GM21723 (cell line): ENCODE data around the gene MYT1.

ENCODE experiments used
- ATAC-seq: cut with Tn5 transposase; IDR thresholded peaks from one replicate; pipeline ENCODE4 v1.9.1; 2021; ENCODE audit warnings: mild to moderate bottlenecking, moderate library complexity; ENCODE audit not compliant: unreplicated experiment

Gene MYT1

DNA sequence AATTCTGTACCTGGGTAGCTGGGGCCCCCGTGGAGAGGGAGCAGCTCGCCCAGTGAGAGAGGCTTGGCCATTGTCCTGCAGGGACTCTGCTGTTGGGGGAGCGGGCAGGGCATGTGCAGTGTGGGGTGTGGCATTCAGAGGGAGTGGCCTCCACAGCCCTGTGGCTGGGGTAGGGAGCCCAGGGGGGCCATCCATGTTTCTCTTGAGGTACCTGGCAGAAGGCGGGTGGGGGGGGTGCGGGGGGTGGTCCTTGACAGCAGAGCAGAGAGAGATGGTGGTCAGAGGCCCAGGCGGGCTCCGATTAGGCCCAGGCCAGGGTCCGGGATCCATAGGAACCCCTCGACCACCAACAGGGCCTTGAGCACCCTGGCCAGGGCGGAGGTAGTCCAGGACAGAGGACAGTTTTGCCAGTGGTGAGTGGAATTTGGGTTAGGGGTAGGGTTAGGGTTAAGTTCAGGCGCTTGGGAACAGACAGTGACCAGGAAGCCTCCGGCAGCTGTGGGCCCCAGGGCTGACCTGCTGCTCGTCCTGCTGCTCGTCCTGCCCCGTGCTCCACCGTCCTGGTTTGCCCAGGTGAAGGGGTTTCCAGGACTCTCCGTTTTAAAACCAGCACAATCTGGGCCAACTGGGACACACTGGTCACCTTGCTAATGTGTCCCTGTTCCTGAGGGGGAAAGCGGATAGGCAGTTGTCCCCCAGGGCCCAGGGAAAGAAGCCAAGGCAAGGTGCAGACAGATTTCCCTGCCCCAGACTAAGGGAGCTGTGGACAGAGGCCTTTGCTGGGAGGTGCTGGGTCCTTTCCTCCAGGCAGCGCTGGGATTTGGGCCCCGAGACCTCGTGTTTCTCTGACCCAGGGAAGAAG lies 24.8 kb upstream of the MYT1 start:
- no peak for ATAC-seq

DNA sequence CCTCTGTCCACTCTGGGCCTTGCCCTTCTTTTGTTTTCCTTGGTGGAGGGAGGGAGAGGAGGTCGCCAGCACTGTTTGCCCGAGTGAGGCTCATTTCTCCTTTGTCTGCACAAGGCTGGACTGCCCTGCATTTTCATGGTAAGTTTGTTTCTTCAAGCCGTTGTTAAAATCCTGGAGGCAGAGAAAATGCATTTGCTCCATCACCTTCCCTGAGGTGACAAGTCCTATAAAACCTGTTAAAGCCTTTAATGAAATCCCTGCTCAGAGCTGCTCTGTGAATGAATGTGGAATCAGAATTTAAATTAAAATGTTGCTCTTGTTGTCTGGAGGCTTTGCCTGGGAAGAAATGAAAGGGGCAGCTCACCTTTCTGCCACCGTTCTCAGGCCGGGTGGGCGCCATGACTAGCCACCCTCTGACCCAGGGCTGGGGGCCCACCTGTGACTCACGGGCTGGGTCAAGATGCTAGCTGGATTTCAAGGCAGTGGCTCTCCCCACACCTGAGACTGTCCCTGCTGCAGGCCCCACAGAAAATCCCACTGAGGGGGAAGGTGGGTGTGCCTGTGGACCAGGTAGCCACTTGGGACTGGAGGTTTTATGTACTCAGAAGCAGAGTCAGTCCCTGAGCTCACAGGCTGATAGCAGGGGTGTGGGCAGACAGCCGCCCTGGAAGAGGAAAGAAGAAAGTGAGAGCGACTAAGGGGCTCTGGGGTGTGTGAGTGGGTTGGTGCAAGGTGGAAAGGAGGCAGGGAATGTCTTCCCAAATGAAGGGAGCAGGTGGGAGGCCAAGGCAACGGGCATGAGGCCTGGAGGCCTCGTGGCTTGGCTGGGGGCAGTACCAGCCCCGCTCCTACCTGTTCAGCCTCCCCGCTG lies 24.0 kb upstream of the MYT1 start:
- no peak for ATAC-seq

DNA sequence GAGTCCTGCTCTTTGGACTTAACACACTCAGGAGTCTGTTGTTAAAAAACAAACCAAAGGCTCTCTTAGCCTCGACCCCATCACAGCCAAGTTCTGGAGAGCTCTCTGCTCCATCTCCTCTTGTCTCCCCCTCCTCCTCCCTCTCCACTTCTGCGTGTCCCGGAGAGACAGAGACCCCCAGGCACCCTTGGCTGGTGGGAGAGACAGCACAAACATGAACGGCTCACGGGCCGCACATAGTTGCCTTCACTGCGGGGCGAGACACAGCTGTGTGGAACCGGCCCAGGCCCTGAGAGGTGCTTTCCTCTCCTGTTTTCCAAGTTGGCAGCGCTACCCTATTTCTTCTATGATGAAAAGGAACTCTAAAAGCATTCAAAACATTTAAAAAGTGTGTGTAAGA lies 23.3 kb upstream of the MYT1 start:
- no peak for ATAC-seq

DNA sequence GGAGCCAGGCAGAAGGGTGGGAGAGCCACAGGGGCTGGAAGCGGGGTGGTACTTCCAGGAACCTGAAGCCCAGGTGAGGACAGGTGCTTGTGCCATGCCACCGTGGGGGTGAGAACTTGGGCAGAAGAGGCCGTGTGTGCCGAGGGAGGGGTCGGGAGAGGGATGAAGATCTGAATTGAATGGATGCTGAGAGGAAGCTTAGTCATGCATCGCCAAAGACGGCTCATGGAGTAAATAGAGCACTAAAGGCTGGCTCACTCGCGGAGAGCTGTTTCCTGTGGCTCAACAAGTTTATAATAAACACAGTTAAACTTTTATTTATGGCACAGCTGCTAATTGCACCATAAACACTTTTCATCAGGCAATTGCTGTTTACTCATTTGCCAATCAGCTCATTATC lies 21.7 kb upstream of the MYT1 start:
- no peak for ATAC-seq

DNA sequence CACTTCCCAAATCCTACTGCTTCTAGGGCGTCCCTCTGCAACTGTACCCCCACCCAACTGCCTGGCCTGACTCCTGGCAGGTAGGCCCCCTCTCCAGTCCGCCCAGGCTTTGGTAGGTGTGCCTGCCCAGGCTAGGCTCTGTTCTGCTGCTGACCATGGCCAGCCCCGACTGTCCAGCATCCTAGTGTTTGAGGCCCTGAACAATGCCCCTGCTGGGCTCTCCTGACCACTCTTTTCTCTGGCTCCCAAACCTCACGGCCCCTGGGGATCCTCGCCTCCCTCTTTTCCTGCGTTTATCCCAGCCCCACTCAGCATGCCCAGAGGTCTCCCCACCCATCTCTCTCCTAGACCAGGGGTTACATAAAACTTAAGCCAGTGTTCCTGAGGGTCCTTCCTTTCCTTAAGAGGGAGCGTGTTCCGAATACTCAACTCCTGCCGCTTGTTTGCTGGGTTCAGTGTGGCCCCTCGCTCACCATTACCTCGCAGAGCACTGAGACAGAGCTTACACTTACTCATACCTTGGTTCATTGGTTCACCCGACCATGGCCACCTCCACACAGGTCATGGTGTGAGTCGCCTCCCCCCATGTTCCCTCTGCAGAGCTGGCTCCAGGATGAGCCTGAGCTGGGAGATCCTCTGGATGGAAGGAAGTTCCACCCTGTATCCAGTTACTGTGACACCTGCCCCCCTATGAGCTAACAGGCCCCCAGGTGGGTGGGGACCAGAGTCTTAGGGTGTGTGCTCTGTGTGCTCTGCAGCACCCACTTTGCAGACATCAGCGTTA lies 21.0 kb upstream of the MYT1 start:
- no peak for ATAC-seq

DNA sequence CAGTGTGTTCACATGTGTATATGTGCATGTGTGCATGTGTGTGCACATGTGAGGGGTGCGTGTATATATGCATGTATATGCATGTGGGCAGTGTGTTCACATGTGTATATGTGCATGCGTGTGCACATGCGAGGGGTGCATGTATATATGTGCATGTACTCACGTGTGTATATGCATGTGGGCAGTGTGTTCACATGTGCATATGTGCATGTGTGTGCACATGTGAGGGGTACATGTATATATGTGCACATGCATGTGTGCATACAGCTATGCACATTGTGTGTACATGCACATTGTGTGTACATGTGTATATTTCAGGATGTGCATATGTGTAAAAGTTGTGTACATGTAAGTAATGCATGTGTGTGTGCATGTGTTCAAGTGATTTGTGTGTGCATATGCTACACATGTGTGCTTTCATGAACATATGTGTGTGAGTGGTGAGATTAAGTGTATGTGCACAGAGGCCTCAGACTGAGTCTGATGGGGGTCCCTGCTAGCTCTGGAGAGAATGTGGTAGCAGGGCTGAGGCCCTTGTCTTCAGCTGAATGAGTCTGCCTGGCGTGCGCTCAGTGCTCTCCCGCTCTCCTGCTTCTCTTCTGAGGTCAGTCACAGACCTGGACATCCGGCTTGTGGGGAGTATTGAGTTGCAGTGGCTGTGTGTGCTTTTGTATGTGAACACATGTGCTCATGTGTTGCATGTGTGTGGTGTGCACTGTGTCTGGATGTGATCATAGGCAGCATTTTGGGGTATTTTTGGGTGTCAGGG lies 19.9 kb upstream of the MYT1 start:
- no peak for ATAC-seq

DNA sequence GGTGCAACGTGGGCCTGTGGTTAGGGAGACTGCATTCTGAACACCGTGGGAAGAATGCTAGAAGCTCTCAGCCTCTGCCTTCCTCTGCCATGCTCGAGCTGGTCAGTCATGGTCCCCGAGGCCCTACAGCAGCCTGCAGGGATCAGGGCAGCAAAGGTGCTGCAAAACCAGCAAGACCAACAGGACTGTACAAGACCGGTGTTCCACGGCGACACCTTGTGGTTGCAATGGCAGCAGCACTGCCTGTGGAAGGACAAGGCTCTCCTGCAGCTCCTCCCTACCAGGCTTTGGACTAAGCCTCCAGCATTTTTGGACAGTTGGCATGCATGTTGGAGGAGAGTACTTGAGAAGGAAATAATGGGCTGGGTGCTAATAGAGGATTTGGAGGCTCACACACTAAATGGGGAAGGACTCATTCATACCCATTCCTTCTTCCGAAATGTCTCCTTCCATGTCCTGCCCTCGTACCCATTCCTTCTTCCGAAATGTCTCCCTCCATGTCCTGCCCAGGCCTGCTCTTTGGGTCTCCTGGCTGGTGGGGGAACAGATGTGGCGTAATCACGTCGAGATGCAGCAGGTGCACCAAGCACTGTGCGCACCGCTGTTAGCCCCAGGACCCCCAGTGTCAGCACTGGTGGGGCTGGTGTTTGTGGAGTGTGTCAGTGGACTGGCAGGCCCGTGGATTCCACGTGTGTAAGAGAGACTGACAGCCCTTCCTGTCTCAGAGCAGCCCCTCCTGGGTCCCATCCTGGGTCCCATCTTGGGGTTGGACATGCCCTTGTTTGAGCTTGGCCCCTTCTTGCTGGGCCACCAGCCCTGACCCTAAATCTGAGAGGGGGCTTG lies 18.6 kb upstream of the MYT1 start:
- no peak for ATAC-seq

DNA sequence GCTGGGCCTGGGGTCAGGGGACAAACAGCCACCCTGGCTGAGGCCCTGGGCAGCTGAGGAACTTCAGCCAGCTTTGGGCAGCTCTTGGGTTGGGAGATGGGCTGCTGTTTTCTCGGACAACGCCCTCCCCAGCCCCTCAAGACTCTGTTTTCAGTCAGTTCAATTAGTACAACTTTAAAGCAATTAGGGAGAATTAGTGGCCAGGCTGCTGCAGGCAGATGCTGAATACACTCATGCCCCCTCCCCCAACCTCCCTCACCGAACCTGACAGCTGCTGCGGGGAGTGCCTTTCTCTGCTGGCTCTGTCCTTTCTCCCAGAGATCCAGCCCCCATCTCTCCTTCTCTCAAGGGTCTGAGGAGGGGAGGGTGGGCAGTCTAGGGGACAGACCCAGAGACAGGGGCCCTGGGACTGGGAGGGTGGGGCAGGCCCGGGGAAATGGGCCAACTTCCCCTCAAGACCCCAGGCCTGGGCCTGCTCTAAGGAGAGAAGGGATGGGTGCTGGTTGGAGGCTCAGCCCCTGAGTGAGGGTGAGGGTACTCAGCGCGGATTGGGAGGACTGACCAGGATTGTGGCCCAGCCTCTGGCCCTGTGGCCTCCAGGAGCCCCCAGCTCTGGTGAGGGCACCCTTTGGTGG lies 17.8 kb upstream of the MYT1 start:
- no peak for ATAC-seq

DNA sequence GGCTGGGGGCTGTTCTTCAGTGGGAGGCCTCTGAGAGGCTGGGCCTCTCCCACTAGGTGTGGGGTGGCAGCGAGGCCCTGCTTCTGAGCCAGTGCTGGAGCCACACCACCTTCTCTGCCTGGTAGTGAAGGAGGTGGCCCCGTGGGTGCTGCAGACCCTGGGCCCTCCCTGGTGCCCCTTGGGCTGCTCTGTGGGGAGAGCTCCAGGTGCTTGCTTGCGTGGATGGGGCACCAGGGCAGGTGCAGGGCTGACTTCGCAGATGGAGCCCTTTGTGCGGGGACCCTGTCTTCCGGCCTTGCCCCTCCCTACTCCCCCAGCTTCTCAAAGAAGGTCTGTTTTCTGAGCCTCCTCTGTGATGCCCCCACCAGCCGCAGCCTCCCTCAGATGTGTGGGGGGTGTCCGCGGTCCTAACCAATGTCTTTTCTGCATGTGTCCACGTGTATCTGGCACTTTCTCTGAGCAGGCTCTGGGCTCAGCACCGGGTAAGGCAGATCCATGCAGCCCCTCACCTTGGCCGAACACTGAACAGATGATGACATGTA lies 17.2 kb upstream of the MYT1 start:
- ATAC-seq, result no peak

DNA sequence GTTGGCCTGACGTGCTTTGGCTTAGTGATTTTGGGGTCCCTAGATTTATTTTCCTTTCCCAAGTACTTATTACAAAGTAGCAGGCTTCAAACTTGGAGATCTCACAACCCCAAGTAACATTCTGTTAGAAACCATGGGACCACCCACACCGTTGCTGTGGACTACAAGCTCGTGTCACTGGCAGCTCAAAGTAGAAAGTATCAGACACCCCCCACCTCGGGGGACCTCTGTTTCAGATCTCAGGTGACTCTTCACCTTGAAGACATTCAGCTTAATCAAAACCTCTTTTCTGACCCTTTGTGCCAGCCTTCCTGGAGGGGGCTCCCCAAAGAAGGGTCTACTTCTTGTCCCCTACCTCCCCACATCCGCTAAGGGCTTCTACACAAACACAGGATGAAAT lies 15.7 kb upstream of the MYT1 start:
- ATAC-seq, result no peak

DNA sequence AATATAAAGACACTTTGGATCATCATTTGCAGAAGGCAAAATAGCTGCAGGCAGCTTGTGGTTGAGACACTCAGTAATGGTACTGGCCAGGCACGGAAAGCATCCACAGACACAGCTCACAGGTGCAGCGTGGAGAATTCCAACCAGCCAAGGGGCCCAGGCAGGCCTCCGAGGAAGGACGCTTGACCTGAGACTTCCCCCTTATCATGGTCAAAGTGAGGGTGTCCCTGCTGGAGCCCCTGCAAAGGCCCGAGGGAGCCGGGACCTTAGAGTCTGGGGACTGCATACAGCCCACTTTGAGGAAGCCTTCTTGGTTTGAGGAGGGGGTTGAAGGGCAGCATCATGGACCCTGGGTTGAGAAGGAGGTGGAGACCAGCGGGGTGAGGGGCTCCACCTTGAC lies 15.1 kb upstream of the MYT1 start:
- ATAC-seq, result no peak

DNA sequence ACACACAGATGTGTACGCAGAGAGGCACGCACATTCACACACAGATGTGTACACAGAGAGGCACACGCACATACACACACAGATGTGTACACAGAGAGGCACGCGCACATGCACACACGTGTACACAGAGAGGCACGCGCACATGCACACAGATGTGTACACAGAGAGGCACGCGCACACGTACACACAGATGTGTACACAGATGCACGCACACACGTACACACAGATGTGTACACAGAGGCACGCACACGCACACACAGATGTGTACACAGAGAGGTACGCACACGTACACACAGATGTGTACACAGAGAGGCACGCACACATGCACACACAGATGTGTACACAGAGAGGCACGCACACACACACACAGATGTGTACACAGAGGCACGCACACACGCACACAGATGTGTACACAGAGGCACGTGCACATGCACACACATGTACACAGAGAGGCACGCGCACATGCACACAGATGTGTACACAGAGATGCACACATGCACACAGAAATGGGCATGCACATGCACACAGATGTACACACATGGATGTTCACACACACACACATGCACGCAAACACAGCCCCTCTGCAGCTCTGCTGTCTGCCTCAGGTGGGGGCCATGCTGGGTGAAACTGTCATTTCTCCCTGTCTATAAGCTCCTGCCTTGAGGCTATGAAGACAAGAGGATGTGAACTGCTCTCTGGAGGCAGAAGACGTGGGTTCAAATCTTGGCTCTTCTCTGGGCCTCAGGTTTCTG lies 14.3 kb upstream of the MYT1 start:
- ATAC-seq, result no peak

DNA sequence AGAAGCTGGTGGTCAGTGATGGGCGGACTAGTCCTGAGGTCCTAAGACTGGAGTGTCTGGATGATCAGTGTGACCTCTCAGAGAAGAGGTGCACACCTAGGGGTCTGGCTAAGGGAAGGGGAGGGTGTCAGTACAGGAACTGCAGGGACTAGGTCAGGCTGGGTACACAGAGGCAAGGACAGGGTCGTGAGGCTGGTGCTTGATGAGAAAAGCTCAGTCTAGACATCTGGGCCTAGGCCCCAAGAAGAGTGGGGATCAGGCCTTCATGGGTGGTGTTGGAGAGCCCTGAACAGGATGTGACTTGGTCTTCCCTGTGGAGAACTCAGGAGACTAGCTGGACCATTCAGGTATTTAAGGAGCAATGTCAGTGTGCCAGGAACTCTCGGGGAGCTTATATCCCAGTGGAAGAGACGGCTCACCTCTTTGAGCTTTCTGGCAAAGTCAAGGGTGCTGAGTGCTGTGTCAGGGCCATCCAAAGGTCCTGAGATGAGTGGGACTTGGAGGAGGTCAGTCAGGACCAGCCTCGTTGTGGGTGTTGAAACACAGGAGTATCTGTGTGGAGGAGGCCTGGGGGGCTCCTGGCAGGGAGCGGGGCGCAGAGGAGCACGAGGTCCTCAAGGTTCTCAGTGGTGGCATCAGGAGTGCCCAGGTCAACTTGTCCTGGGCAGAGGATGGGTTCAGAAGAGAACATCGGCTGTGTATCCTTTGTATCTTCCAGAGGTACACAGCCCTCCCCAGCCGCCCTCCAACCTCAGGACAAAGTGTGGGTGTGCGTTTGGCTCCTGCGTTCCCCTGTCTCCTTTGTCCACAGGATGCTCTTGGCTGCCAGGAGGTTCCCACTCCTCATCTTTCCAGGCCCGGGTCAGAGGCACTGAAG lies 13.3 kb upstream of the MYT1 start:
- ATAC-seq, result no peak

DNA sequence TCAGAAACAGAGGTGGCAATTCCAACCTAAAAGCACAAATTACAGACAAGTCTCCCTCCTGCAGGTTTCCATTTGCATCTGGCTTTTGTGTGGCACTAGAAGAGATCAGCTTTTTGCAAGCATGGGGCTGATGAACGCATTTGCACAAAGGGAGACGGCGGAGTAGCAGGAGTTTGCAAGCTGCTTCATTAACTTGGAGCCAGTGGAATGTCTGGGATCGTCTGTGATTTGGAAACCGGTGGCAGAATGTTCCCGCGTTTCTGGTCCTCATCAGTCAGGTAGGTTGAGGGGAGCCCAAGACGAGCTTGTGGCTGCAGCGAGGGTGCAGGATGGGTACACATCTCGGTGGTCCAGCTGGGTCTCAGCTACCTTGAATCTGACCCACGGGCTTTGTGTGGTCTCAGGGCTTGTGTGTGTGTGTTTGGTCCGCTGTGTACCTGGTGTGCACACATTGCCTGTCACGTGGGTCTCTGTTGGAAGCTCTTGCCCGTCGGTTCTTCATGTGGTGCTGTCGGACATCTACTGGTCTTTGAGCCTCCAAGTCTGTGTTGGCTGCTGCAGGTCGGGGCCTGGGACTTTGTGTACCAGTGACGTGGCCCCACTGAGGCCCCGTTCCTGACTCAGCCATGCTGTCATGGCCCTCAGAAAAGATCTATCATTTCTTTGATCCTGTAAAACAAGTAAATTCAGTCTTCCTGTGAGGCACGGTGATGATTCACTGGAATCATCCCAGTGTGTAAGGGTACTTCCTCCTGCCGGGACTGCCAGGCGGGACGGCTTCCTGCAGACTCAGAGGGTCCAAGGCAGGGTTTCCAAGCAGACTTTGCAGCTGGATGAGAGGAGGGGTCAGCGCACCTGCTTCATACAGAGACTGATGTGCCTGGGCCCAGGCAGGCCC lies 12.4 kb upstream of the MYT1 start:
- ATAC-seq, result no peak

DNA sequence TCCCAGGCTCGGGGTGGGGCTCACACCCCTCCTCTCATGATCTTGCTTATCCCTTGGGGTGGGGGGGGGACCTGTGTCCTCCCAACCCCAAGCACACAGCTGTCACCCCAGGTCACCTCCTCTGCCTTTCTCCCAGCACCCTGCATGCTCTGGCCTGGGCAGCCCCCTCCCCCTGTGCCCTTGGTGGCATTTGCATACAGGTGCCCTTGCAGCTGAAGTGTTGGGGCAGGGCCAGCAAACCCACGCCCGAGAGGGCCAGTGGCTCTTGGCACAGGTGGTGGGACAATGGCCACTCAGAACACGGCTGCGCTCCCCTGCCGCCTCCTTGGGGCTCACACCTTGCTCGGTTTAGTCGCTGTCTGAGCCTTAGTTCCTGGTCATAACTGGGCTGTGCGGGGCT lies 11.3 kb upstream of the MYT1 start:
- ATAC-seq, result no peak

DNA sequence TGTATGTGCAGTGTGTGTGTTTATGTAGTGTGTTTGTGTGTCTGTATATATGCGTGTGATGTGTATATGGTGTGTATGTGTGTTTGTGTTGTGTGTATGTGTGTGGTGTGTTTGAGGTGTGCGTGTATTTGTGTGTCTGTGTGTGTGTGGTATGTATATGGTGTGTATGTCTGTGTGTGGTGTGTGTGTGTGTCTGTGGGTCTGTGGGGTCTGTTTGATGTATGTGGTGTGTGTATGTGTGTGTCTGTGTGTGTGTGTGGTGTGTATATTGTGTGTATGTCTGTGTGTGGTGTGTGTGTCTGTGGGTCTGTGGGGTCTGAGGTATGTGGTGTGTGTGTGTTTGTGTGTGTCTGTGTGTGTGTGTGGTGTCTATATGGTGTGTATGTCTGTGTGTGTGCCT lies 10.8 kb upstream of the MYT1 start:
- no peak for ATAC-seq
